Measurements from ENCODE around the gene DTWD2. TPM values are rescaled to one million over a fixed set of nuclear protein-coding genes. Genes with fewer than 3 reads are reported as not detected.
"Not testable (repeated sequence)": the region's sequence is repeated elsewhere in the genome, so short reads cannot be mapped to it uniquely, and the experiment has no call there.

Gene DTWD2
- total RNA-seq, 5 donors from 2014 or later (not counting 1 experiment from before 2014, with no cell fraction given), result 3.0 to 4.4 (median 3.2) TPM

DNA sequence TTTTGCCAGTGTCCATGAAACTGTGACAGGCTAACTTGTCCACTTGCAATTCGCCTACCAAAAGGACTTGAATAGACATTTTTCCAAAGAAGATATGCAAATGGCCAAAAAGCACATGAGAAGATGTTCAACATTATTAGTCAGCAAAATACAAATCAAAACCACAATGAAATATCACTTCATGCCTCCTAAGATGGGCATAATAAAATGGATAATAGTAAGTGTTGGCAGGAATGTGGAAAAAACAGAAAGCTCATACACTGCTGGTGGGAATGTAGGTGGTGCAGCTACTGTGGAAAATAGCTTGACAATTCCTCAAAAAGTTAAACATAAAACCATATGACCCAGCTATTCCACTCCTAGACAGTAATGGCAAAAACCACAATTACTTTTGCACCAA, 7.9 kb downstream of the DTWD2 start:
- Histone ChIP-seq H3K27ac (ENCODE audit: low read length) (no peak overlapping the region), H3K9me3 (no peaks in the 10 kb centered on the region), H3K4me3 (ENCODE audit: control insufficient read depth in 1 of 2, extremely low read depth in 1 of 2, low read length in 1 of 2) (no peak overlapping the region), H3K27me3 (replicated peaks in 1 of 2; ENCODE audit: control insufficient read depth in 2 of 2, extremely low read depth in 1 of 2, insufficient read depth in 2 of 2, low read length in 1 of 2) (no peaks in the 10 kb centered on the region), H3K36me3 (ENCODE audit: control insufficient read depth in 2 of 2, extremely low read depth in 1 of 2, insufficient read depth in 1 of 2, low read length in 1 of 2) (no peaks in the 10 kb centered on the region), H3K4me1 (ENCODE audit: control insufficient read depth in 1 of 2, extremely low read depth in 1 of 2, insufficient read depth in 2 of 2, low read length in 2 of 2) (no peaks in the 10 kb centered on the region)
- H3K4me3 Mint-ChIP-seq, result no peak overlapping the region
- no peaks in the 10 kb centered on the region for H3K27me3 Mint-ChIP-seq
- ATAC-seq (replicated peaks in 1 of 4) (no peak), DNase-seq (no peak)
- peaks cover 0 to 14% (median 3%) of the 10 kb centered on the region in 3 donors for H3K9me3 Mint-ChIP-seq
- 50% methylated on average over 1 of the region's 1 CpG for WGBS (ENCODE audit: insufficient coverage)
- no peak overlapping the region for H3K27ac Mint-ChIP-seq
- POLR2A ChIA-PET, result interaction anchor here in 1 of 2 donors (0.7 kb wide), 1 partner anchor 532 kb away, joined by 3 read pairs; no protein-coding TSS in a partner anchor
- CTCF ChIA-PET, result no interaction called here
- H3K36me3 Mint-ChIP-seq, result peaks cover 51% of the 10 kb centered on the region
- peaks cover 0 to 11% (median 5%) of the 10 kb centered on the region in 3 donors for H3K4me1 Mint-ChIP-seq

DNA sequence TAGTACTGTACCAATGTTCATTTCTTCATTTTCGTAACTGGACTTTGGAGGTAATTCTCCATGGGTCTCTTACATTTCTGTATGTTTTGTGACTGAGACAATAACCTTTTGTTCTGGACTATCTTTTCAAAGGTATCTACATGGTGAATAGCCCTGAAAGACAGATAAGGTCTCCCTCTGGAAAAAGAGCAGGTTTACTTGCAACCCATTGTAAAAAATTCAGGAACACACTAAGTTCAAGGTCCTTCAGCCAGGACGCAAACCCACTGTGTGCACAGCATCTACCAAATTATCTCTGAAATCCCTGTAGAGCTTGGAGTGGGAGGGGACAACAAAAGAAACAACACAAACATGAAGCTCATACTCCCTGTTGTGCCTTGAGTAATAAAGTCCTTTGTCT, 8.3 kb downstream of the DTWD2 start:
- Histone ChIP-seq H3K4me1 (ENCODE audit: control insufficient read depth in 1 of 2, extremely low read depth in 1 of 2, insufficient read depth in 2 of 2, low read length in 2 of 2) (no peaks in the 10 kb centered on the region), H3K4me3 (ENCODE audit: control insufficient read depth in 1 of 2, extremely low read depth in 1 of 2, low read length in 1 of 2) (no peak overlapping the region), H3K36me3 (ENCODE audit: control insufficient read depth in 2 of 2, extremely low read depth in 1 of 2, insufficient read depth in 1 of 2, low read length in 1 of 2) (no peaks in the 10 kb centered on the region), H3K9me3 (no peaks in the 10 kb centered on the region), H3K27ac (ENCODE audit: low read length) (no peak overlapping the region), H3K27me3 (replicated peaks in 1 of 2; ENCODE audit: control insufficient read depth in 2 of 2, extremely low read depth in 1 of 2, insufficient read depth in 2 of 2, low read length in 1 of 2) (no peaks in the 10 kb centered on the region)
- ATAC-seq (replicated peaks in 1 of 4) (no peak), DNase-seq (no peak)
- no CpG with 5 or more reads among the region's 2 CpGs for WGBS (ENCODE audit: insufficient coverage)
- Mint-ChIP-seq H3K4me1 (peaks cover 0 to 7% (median 2%) of the 10 kb centered on the region in 3 donors), H3K36me3 (peaks cover 54% of the 10 kb centered on the region), H3K27me3 (no peaks in the 10 kb centered on the region), H3K4me3 (no peak overlapping the region), H3K27ac (no peak overlapping the region), H3K9me3 (peaks cover 0 to 14% (median 3%) of the 10 kb centered on the region in 3 donors)
- ChIA-PET POLR2A (interaction anchor here in 1 of 2 donors (0.7 kb wide), 1 partner anchor 532 kb away, joined by 3 read pairs; no protein-coding TSS in a partner anchor), CTCF (no interaction called here)

DNA sequence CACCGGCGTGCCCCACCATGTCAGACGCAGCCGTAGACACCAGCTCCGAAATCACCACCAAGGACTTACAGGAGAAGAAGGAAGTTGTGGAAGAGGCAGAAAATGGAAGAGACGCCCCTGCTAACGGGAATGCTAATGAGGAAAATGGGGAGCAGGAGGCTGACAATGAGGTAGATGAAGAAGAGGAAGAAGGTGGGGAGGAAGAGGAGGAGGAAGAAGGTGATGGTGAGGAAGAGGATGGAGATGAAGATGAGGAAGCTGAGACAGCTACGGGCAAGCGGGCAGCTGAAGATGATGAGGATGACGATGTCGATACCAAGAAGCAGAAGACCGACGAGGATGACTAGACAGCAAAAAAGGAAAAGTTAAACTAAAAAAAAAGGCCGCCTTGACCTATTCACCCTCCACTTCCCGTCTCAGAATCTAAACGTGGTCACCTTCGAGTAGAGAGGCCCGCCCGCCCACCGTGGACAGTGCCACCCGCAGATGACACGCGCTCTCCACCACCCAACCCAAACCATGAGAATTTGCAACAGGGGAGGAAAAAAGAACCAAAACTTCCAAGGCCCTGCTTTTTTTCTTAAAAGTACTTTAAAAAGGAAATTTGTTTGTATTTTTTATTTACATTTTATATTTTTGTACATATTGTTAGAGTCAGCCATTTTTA, 14.4 kb downstream of the DTWD2 start:
- H3K36me3 ChIP-seq (ENCODE audit: control insufficient read depth in 2 of 2, extremely low read depth in 1 of 2, insufficient read depth in 1 of 2, low read length in 1 of 2); H3K27ac Mint-ChIP-seq; H3K27me3 ChIP-seq (replicated peaks in 1 of 2; ENCODE audit: control insufficient read depth in 2 of 2, extremely low read depth in 1 of 2, insufficient read depth in 2 of 2, low read length in 1 of 2); H3K4me1 ChIP-seq (ENCODE audit: control insufficient read depth in 1 of 2, extremely low read depth in 1 of 2, insufficient read depth in 2 of 2, low read length in 2 of 2); CTCF ChIA-PET; H3K27me3 Mint-ChIP-seq; H3K9me3 ChIP-seq; H3K4me3 Mint-ChIP-seq; ATAC-seq (replicated peaks in 1 of 4); H3K4me3 ChIP-seq (ENCODE audit: control insufficient read depth in 1 of 2, extremely low read depth in 1 of 2, low read length in 1 of 2); POLR2A ChIA-PET; H3K27ac ChIP-seq (ENCODE audit: low read length); DNase-seq: not testable (repeated sequence)
- H3K4me1 Mint-ChIP-seq, result peaks cover 8 to 15% (median 9%) of the 10 kb centered on the region in 3 donors
- peaks cover 46% of the 10 kb centered on the region for H3K36me3 Mint-ChIP-seq
- WGBS (ENCODE audit: insufficient coverage), result 86% methylated on average over 2 of the region's 23 CpGs
- H3K9me3 Mint-ChIP-seq, result peaks cover 4 to 14% (median 7%) of the 10 kb centered on the region in 3 donors

DNA sequence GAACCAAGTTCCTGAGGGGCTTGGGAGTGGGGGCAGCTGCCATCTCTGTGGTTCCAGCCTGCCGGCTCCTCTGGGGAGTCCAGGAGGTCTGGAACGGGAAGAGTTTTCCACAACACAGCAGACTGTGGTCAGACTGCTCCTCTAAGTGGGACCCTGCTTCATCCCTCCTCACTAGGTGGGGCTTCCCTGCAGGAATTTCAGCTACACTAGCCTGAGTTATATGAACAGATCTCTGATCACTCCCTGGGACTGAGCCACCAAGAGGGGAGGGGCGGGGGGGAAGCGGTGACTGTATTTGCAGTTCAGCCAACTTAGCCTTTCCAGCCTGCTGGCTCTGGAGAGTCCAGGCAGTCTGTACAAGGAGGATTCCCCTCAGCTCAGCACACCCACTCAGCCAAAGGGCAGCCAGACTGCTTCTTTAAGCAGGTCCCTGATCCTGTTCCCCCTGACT, 19.4 kb downstream of the DTWD2 start:
- WGBS (ENCODE audit: insufficient coverage), result 74% methylated on average over 3 of the region's 4 CpGs
- Mint-ChIP-seq H3K36me3 (peaks cover 18% of the 10 kb centered on the region), H3K27ac (no peak overlapping the region), H3K4me3 (no peak overlapping the region), H3K4me1 (peaks cover 13 to 20% (median 14%) of the 10 kb centered on the region in 3 donors), H3K9me3 (peaks cover 0 to 4% (median 4%) of the 10 kb centered on the region in 3 donors), H3K27me3 (no peaks in the 10 kb centered on the region)
- DNase-seq (no peak), ATAC-seq (replicated peaks in 1 of 4) (no peak)
- H3K27me3 ChIP-seq (replicated peaks in 1 of 2; ENCODE audit: control insufficient read depth in 2 of 2, extremely low read depth in 1 of 2, insufficient read depth in 2 of 2, low read length in 1 of 2), result no peaks in the 10 kb centered on the region
- POLR2A ChIA-PET, result no interaction called here
- H3K9me3 ChIP-seq, result no peaks in the 10 kb centered on the region
- no peak overlapping the region for H3K27ac ChIP-seq (ENCODE audit: low read length)
- peaks cover 0 to 6% of the 10 kb centered on the region in 2 experiments for H3K4me1 ChIP-seq (ENCODE audit: control insufficient read depth in 1 of 2, extremely low read depth in 1 of 2, insufficient read depth in 2 of 2, low read length in 2 of 2)
- H3K36me3 ChIP-seq (ENCODE audit: control insufficient read depth in 2 of 2, extremely low read depth in 1 of 2, insufficient read depth in 1 of 2, low read length in 1 of 2), result no peaks in the 10 kb centered on the region
- H3K4me3 ChIP-seq (ENCODE audit: control insufficient read depth in 1 of 2, extremely low read depth in 1 of 2, low read length in 1 of 2), result no peak overlapping the region
- CTCF ChIA-PET, result no interaction called here

DNA sequence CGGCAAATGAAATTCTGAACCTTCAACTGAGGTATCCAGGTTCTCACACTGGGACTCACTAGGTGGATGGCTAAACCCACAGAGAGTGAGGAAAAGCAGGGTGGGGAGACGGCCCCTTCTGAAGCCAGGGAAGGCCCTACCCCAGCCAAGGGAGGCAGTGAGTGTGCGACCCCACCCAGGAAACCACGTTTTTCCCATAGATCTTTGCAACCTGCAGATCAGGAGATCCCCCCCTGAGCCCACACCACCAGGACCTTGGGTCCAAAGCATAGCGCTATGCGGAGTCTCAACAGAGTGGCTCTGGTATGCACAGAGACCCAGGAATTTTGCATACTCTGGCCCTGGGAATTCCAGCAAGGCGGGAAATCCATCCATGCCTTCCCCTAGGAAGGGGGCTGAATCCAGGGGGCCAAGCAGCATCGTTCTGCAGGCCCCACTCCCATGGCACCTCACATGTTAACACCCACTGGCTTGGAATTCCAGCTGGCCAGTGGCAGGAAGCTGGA, 19.9 kb downstream of the DTWD2 start:
- Mint-ChIP-seq H3K4me1 (peaks cover 13 to 20% (median 14%) of the 10 kb centered on the region in 3 donors), H3K4me3 (no peak overlapping the region), H3K27me3 (no peaks in the 10 kb centered on the region), H3K36me3 (peaks cover 18% of the 10 kb centered on the region), H3K27ac (no peak overlapping the region), H3K9me3 (peaks cover 0 to 4% (median 0%) of the 10 kb centered on the region in 3 donors)
- CTCF ChIA-PET, result no interaction called here
- POLR2A ChIA-PET, result no interaction called here
- Histone ChIP-seq H3K36me3 (ENCODE audit: control insufficient read depth in 2 of 2, extremely low read depth in 1 of 2, insufficient read depth in 1 of 2, low read length in 1 of 2) (no peaks in the 10 kb centered on the region), H3K4me3 (ENCODE audit: control insufficient read depth in 1 of 2, extremely low read depth in 1 of 2, low read length in 1 of 2) (no peak overlapping the region), H3K27ac (ENCODE audit: low read length) (no peak overlapping the region), H3K4me1 (ENCODE audit: control insufficient read depth in 1 of 2, extremely low read depth in 1 of 2, insufficient read depth in 2 of 2, low read length in 2 of 2) (peaks cover 0 to 6% of the 10 kb centered on the region in 2 experiments), H3K9me3 (no peaks in the 10 kb centered on the region), H3K27me3 (replicated peaks in 1 of 2; ENCODE audit: control insufficient read depth in 2 of 2, extremely low read depth in 1 of 2, insufficient read depth in 2 of 2, low read length in 1 of 2) (no peaks in the 10 kb centered on the region)
- DNase-seq (no peak), ATAC-seq (replicated peaks in 1 of 4) (no peak)
- WGBS (ENCODE audit: insufficient coverage), result 95% methylated on average over 3 of the region's 8 CpGs

DNA sequence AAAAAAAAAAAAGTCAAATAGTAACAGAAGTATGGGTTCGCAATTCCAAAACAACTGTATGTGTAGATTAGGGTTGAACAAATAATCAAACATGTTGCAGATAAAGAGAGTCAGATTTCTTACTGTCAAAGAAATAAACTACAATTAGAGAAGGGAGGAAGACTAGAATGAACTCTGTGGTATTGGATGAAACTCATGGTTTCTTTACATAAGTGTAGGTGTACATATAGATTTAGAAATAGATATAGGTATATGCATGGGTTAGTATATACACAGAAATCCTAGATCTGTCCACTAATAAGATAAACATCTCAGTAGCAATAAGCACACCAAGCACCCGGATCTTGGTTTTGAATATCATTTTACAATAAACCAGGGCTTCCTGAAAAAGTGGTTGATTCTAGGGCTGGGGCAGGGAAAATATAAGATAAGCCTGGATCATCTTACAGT, 21.3 kb downstream of the DTWD2 start:
- Mint-ChIP-seq H3K36me3 (peaks cover 19% of the 10 kb centered on the region), H3K4me3 (no peak overlapping the region), H3K4me1 (peaks cover 13 to 14% (median 13%) of the 10 kb centered on the region in 3 donors), H3K27ac (no peak overlapping the region), H3K27me3 (no peaks in the 10 kb centered on the region), H3K9me3 (no peaks in the 10 kb centered on the region)
- no peak overlapping the region for H3K4me3 ChIP-seq (ENCODE audit: control insufficient read depth in 1 of 2, extremely low read depth in 1 of 2, low read length in 1 of 2)
- H3K9me3 ChIP-seq, result no peaks in the 10 kb centered on the region
- H3K27me3 ChIP-seq (replicated peaks in 1 of 2; ENCODE audit: control insufficient read depth in 2 of 2, extremely low read depth in 1 of 2, insufficient read depth in 2 of 2, low read length in 1 of 2), result no peaks in the 10 kb centered on the region
- H3K4me1 ChIP-seq (ENCODE audit: control insufficient read depth in 1 of 2, extremely low read depth in 1 of 2, insufficient read depth in 2 of 2, low read length in 2 of 2), result peaks cover 0 to 6% of the 10 kb centered on the region in 2 experiments
- ATAC-seq (replicated peaks in 1 of 4), result no peak
- DNase-seq, result no peak
- no CpG with 5 or more reads among the region's 2 CpGs for WGBS (ENCODE audit: insufficient coverage)
- no peak overlapping the region for H3K27ac ChIP-seq (ENCODE audit: low read length)
- CTCF ChIA-PET, result no interaction called here
- H3K36me3 ChIP-seq (ENCODE audit: control insufficient read depth in 2 of 2, extremely low read depth in 1 of 2, insufficient read depth in 1 of 2, low read length in 1 of 2), result no peaks in the 10 kb centered on the region
- POLR2A ChIA-PET, result no interaction called here

All from T-cell (primary cell).